Measurements from ENCODE around the gene TMEM258. TPM values are rescaled to one million over a fixed set of nuclear protein-coding genes. Genes with fewer than 3 reads are reported as not detected.

TMEM258 gene
- total and polyA plus RNA-seq, 2 of the 4 experiments (the other 2 are of a cell fraction) = 107 to 280 TPM

DNA sequence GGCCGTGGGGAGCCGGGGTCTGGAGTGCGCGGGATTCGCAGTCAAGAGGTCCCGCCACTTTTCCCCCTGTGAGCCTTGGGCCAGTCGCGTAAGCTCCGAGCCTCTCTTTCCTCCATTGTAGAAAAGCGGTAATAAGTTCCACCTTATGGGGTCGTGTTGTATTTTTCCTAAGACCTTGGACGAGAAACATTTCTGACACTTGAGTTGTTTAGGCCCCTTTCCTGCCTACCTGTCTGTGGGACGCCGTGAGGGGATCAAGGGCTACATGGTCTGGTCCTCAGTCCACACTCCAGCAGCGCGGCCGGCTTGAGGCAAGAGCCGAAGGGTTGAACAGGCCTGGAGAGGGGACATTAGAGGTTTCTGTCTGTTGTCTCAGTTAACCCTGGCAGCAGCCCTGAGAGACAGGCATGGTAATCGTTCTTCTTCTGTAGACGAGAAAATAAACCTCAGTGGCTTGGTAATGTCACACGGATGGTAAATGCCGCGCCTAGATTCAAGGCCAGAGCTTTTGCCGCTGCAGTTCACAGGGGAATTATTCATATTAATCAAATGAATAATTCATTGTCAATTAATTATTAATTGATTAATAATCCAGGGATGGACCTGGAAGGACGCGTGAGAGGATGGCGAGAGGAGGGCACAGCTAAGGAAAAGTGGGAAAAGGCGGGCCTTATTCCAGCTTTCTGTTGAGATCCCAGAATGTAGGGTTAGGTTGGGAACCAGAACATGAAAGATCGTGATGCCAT lies 857 bp upstream of the TMEM258 start:
- H2BK120ac ChIP-seq (ENCODE audit: low read depth, low read length) = no peak overlapping the region
- no peaks in the 10 kb centered on the region for H3K27me3 ChIP-seq (ENCODE audit: control insufficient read depth, insufficient read depth, low read length)
- peak overlapping the region; percentile 75 for H4K91ac ChIP-seq (ENCODE audit: insufficient read depth, low read depth, low read length)
- H3K9me1 ChIP-seq (ENCODE audit: insufficient read depth, low read length) = no peaks in the 10 kb centered on the region
- H3K14ac ChIP-seq (replicated peaks; ENCODE audit: low read depth, low read length) = peak overlapping the region; percentile 46
- peak overlapping the region; percentile 72 for H3K4ac ChIP-seq (ENCODE audit: low read depth, low read length)
- DNase-seq (no peak), ATAC-seq (ENCODE audit: low read depth) (peak; percentile 15)
- peak overlapping the region; percentile 98 for H3K4me2 ChIP-seq (ENCODE audit: low read depth, low read length)
- H2BK15ac ChIP-seq (ENCODE audit: low read depth, low read length) = no peak overlapping the region
- ChIA-PET POLR2A (ENCODE audit: unreplicated experiment) (interaction anchor here (0.5 to 0.6 kb wide), 2 partner anchors 28 to 168 kb away, joined by 3 read pairs; no protein-coding TSS in a partner anchor), CTCF (no interaction called here)
- peak overlapping the region; percentile 74 for H3K4me3 ChIP-seq (ENCODE audit: insufficient read depth, low read depth, low read length)
- WGBS, 2 experiments (ENCODE audit: extremely low coverage in 2 of 2, insufficient read length in 1 of 2) = 0% methylated on average over 3 of the region's 29 CpGs; no CpG with 5 or more reads in 1 of the 2 experiments
- dilution Hi-C loops (cut with HindIII; ENCODE audit: low sequenced_read_pairs, unreplicated experiment) = no loop called here
- H3K9me3 ChIP-seq (ENCODE audit: control insufficient read depth, insufficient read depth, low read length) = no peaks in the 10 kb centered on the region
- intact Hi-C loops (cut with micrococcal nuclease) = no loop called here
- H4K5ac ChIP-seq (ENCODE audit: low read depth, low read length) = peak overlapping the region; percentile 42; the same call in 1 of the 2 replicates
- H3K36me3 ChIP-seq (ENCODE audit: control insufficient read depth, insufficient read depth, low read length) = peaks cover 28% of the 10 kb centered on the region
- H3K23ac ChIP-seq (ENCODE audit: low read depth, low read length) = peak overlapping the region; percentile 55
- peak overlapping the region; percentile 85 for H2AK5ac ChIP-seq (ENCODE audit: low read depth, low read length)
- no peak overlapping the region for H2BK5ac ChIP-seq (ENCODE audit: low read depth, low read length, poor library complexity, severe bottlenecking)
- BruUV-seq (replicated peaks) = no TSS peak
- TF ChIP-seq FOS (IDR thresholded peaks at IDR 0.05; ENCODE audit: low read depth, low read length) (no peak), RFX5 (IDR thresholded peaks at IDR 0.05; ENCODE audit: low read depth, low read length) (no peak), POLR2A (IDR thresholded peaks at IDR 0.05; ENCODE audit: low read depth, low read length) (no peak), RCOR1 (IDR thresholded peaks at IDR 0.05; ENCODE audit: insufficient replicate concordance, low read length) (no peak)
- TF ChIP-seq, protein P1, sequence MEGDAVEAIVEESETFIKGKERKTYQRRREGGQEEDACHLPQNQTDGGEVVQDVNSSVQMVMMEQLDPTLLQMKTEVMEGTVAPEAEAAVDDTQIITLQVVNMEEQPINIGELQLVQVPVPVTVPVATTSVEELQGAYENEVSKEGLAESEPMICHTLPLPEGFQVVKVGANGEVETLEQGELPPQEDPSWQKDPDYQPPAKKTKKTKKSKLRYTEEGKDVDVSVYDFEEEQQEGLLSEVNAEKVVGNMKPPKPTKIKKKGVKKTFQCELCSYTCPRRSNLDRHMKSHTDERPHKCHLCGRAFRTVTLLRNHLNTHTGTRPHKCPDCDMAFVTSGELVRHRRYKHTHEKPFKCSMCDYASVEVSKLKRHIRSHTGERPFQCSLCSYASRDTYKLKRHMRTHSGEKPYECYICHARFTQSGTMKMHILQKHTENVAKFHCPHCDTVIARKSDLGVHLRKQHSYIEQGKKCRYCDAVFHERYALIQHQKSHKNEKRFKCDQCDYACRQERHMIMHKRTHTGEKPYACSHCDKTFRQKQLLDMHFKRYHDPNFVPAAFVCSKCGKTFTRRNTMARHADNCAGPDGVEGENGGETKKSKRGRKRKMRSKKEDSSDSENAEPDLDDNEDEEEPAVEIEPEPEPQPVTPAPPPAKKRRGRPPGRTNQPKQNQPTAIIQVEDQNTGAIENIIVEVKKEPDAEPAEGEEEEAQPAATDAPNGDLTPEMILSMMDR (conservative IDR thresholded peaks at IDR 0.05; ENCODE audit: low read depth, low read length) = no peak
- peak overlapping the region; percentile 75 for H3K56ac ChIP-seq (ENCODE audit: extremely low read depth, insufficient read depth, low read length)
- H2AK9ac ChIP-seq (replicated peaks; ENCODE audit: low read depth, low read length, poor library complexity) = peak overlapping the region; percentile 99
- H3K79me1 ChIP-seq (ENCODE audit: low read depth in 1 of 2, low read length in 2 of 2) = peaks cover 32 to 66% of the 10 kb centered on the region in 2 experiments
- H4K8ac ChIP-seq (ENCODE audit: low read depth in 2 of 2, low read length in 2 of 2) = peak overlapping the region; percentile 70 to 90; a peak in 3 of 4 replicates
- H3K27ac ChIP-seq (ENCODE audit: insufficient read depth, low read length) = peak overlapping the region; percentile 98
- no peak overlapping the region for H2BK20ac ChIP-seq (ENCODE audit: low read depth, low read length)
- H4K20me1 ChIP-seq (ENCODE audit: insufficient read depth, low read length) = peaks cover 3% of the 10 kb centered on the region
- no peak overlapping the region for H3K18ac ChIP-seq (ENCODE audit: low read depth, low read length)
- peak overlapping the region; percentile 100 for H2AFZ ChIP-seq (replicated peaks; ENCODE audit: low read length, poor library complexity)
- peak overlapping the region; percentile 99 for H3K9ac ChIP-seq (ENCODE audit: low read depth, low read length)
- H3K4me1 ChIP-seq (ENCODE audit: control insufficient read depth, insufficient read depth, low read length) = peaks cover 3% of the 10 kb centered on the region
- in situ Hi-C loops (cut with MboI; ENCODE audit: low sequenced_read_pairs) = loop anchor here (10.0 kb wide), 1 partner anchor 312 kb away; no protein-coding TSS in a partner anchor

Data from IMR-90 (cell line).